ENCODE results near the gene ECM2.

DNA sequence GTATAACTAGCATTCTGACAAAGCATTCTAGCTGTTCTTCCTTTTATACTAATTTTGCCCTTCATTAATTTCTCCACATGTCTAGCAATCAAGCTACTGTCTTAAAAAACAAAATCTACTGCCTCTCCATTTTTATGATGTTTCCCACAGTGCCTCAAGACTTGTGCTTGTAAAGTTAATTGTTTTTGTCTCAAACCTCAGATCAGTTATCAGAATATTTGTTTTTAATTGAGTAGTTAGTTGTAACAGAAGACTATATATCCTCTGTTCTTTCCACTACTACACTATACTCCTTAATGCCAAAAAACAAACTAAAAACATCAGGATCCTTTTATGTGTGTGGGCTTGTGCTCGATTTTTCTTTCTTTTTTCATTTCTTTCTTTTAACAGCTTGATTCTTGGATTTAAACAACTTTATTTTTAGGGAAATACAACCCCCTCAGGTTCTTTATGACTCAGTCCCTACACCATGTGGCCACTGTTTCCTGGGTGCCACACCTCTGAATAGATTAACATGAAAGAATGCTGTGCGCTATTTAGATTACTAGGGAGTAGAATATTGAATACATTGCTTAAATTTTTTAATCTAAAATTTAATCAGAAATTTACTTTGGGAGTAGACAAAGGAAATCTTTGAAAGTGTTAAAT is 54.7 kb downstream of the ECM2 start:
- TF ChIP-seq CTCF (IDR thresholded peaks at IDR 0.05) (no peak), POLR2A (IDR thresholded peaks at IDR 0.05) (no peak), POLR2AphosphoS5 (IDR thresholded peaks at IDR 0.05) (no peak), EP300 (IDR thresholded peaks at IDR 0.05) (no peak)

Measured in upper lobe of left lung (tissue), 4 donors.